A549 (cell line): Measurements from ENCODE around the gene MVB12B.

Source experiments
- BHLHE40 ChIP-seq: IDR thresholded peaks from 2 replicates; pipeline ENCODE4 v1.6.1; 2012; ENCODE audit warnings: low read depth, low read length, inconsistent platforms
- CEBPB ChIP-seq, 2 experiments: fragments of >200 bp in 1 of 2; sonication (Bioruptor Twin) in 1 of 2; formaldehyde crosslinking in 1 of 2; IDR thresholded peaks; 2 replicates each; pipeline ENCODE4 v1.6.1; 2012 to 2016
- CHD4 ChIP-seq: fragments of 200-600 bp; sonication (generic); IDR thresholded peaks from 2 replicates; pipeline ENCODE4 v1.6.1; 2016; ENCODE audit warnings: antibody characterized with exemption, mild to moderate bottlenecking, borderline replicate concordance
- EP300 ChIP-seq, 2 experiments: fragments of >200 bp; sonication (Bioruptor Twin); formaldehyde crosslinking; IDR thresholded peaks; 2 replicates in 1 of 2; 3 replicates in 1 of 2; pipeline ENCODE4 v1.6.1; 2016 to 2017
- JUN ChIP-seq, 2 experiments: fragments of >200 bp; sonication (Bioruptor Twin); formaldehyde crosslinking; IDR thresholded peaks; 2 replicates in 1 of 2; 3 replicates in 1 of 2; pipeline ENCODE4 v1.6.1; 2016 to 2017
- KDM1A ChIP-seq: fragments of 200-600 bp; sonication (generic); IDR thresholded peaks from 2 replicates; pipeline ENCODE4 v1.6.1; 2016; ENCODE audit warnings: low read depth, mild to moderate bottlenecking
- KDM5A ChIP-seq: fragments of 200-600 bp; sonication (generic); IDR thresholded peaks from 2 replicates; pipeline ENCODE4 v1.6.1; 2016; ENCODE audit warnings: antibody characterized with exemption, mild to moderate bottlenecking
- POLR2A ChIP-seq: IDR thresholded peaks from 2 replicates; pipeline ENCODE4 v1.6.1; 2012; ENCODE audit warnings: mild to moderate bottlenecking, low read length
- RNF2 ChIP-seq: fragments of 200-600 bp; sonication (generic); IDR thresholded peaks from 2 replicates; pipeline ENCODE4 v1.6.1; 2016; ENCODE audit warnings: low read depth, mild to moderate bottlenecking, antibody characterized with exemption, moderate library complexity, borderline replicate concordance
- TF ChIP-seq, protein P1 (sequence below): fragments of >200 bp; sonication (Bioruptor Twin); formaldehyde crosslinking; IDR thresholded peaks from 3 replicates; pipeline ENCODE4 v1.5.1; 2016
- TF ChIP-seq, protein P2 (sequence below): fragments of 150-350 bp; IDR thresholded peaks from 2 replicates; pipeline ENCODE4 v1.6.1; 2014; ENCODE audit warnings: low read depth, mild to moderate bottlenecking, low read length
- TF ChIP-seq, protein P3 (sequence below): fragments of 200-600 bp; sonication (generic); IDR thresholded peaks from 2 replicates; pipeline ENCODE4 v1.6.1; 2016; ENCODE audit warnings: antibody characterized with exemption, mild to moderate bottlenecking, moderate library complexity
- TF ChIP-seq, protein P4 (sequence below): fragments of 450-650 bp; IDR thresholded peaks from 2 replicates; pipeline ENCODE4 v1.6.1; 2014; ENCODE audit warnings: antibody characterized with exemption
- TF ChIP-seq, protein P5 (sequence below): IDR thresholded peaks from 2 replicates; pipeline ENCODE4 v1.6.1; 2012; ENCODE audit warnings: low read depth, borderline replicate concordance

DNA sequence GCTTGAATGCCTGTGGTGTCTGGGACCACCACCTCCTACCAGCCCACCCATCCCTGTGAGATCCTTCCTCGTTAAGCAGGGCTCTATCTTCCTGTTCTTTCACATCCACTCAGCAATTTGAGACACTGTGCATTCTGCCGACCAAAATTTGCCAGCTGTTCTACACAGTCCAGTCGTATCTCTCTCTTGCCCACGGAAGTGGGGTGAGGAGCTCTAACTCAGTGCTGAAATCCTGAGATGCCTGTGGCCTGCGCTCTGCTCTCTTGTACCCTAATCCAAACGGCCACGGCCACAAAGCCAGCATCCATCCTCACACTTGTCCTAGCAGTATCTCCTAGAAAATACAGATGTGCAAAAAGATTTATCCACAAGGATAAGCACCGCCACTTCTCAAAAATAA, 97.9 kb downstream of the MVB12B start:
- TF ChIP-seq, protein P1, sequence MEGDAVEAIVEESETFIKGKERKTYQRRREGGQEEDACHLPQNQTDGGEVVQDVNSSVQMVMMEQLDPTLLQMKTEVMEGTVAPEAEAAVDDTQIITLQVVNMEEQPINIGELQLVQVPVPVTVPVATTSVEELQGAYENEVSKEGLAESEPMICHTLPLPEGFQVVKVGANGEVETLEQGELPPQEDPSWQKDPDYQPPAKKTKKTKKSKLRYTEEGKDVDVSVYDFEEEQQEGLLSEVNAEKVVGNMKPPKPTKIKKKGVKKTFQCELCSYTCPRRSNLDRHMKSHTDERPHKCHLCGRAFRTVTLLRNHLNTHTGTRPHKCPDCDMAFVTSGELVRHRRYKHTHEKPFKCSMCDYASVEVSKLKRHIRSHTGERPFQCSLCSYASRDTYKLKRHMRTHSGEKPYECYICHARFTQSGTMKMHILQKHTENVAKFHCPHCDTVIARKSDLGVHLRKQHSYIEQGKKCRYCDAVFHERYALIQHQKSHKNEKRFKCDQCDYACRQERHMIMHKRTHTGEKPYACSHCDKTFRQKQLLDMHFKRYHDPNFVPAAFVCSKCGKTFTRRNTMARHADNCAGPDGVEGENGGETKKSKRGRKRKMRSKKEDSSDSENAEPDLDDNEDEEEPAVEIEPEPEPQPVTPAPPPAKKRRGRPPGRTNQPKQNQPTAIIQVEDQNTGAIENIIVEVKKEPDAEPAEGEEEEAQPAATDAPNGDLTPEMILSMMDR = no peak
- TF ChIP-seq KDM5A (no peak), POLR2A (no peak), CHD4 (no peak), BHLHE40 (no peak), EP300 (IDR thresholded peaks at IDR 0.05) (no peak), KDM1A (no peak), RNF2 (no peak), JUN (IDR thresholded peaks at IDR 0.05) (no peak), CEBPB (IDR thresholded peaks at IDR 0.05) (no peak)
- TF ChIP-seq, protein P2, sequence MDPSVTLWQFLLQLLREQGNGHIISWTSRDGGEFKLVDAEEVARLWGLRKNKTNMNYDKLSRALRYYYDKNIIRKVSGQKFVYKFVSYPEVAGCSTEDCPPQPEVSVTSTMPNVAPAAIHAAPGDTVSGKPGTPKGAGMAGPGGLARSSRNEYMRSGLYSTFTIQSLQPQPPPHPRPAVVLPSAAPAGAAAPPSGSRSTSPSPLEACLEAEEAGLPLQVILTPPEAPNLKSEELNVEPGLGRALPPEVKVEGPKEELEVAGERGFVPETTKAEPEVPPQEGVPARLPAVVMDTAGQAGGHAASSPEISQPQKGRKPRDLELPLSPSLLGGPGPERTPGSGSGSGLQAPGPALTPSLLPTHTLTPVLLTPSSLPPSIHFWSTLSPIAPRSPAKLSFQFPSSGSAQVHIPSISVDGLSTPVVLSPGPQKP = no peak
- TF ChIP-seq, protein P3, sequence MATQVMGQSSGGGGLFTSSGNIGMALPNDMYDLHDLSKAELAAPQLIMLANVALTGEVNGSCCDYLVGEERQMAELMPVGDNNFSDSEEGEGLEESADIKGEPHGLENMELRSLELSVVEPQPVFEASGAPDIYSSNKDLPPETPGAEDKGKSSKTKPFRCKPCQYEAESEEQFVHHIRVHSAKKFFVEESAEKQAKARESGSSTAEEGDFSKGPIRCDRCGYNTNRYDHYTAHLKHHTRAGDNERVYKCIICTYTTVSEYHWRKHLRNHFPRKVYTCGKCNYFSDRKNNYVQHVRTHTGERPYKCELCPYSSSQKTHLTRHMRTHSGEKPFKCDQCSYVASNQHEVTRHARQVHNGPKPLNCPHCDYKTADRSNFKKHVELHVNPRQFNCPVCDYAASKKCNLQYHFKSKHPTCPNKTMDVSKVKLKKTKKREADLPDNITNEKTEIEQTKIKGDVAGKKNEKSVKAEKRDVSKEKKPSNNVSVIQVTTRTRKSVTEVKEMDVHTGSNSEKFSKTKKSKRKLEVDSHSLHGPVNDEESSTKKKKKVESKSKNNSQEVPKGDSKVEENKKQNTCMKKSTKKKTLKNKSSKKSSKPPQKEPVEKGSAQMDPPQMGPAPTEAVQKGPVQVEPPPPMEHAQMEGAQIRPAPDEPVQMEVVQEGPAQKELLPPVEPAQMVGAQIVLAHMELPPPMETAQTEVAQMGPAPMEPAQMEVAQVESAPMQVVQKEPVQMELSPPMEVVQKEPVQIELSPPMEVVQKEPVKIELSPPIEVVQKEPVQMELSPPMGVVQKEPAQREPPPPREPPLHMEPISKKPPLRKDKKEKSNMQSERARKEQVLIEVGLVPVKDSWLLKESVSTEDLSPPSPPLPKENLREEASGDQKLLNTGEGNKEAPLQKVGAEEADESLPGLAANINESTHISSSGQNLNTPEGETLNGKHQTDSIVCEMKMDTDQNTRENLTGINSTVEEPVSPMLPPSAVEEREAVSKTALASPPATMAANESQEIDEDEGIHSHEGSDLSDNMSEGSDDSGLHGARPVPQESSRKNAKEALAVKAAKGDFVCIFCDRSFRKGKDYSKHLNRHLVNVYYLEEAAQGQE = no peak
- TF ChIP-seq, protein P4, sequence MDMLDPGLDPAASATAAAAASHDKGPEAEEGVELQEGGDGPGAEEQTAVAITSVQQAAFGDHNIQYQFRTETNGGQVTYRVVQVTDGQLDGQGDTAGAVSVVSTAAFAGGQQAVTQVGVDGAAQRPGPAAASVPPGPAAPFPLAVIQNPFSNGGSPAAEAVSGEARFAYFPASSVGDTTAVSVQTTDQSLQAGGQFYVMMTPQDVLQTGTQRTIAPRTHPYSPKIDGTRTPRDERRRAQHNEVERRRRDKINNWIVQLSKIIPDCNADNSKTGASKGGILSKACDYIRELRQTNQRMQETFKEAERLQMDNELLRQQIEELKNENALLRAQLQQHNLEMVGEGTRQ = no peak
- TF ChIP-seq, protein P5, sequence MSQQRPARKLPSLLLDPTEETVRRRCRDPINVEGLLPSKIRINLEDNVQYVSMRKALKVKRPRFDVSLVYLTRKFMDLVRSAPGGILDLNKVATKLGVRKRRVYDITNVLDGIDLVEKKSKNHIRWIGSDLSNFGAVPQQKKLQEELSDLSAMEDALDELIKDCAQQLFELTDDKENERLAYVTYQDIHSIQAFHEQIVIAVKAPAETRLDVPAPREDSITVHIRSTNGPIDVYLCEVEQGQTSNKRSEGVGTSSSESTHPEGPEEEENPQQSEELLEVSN = no peak
